ENCODE measurements around the gene MAIP1. TPM values are rescaled to one million over a fixed set of nuclear protein-coding genes. Genes with fewer than 3 reads are reported as not detected.
A peak's percentile ranks its signal among the peaks of the same experiment; 100 is the strongest.

Gene MAIP1
- polyA plus RNA-seq, 2 of the 4 experiments (the other 2 are of a cell fraction) = 36.9 to 50.9 TPM

DNA sequence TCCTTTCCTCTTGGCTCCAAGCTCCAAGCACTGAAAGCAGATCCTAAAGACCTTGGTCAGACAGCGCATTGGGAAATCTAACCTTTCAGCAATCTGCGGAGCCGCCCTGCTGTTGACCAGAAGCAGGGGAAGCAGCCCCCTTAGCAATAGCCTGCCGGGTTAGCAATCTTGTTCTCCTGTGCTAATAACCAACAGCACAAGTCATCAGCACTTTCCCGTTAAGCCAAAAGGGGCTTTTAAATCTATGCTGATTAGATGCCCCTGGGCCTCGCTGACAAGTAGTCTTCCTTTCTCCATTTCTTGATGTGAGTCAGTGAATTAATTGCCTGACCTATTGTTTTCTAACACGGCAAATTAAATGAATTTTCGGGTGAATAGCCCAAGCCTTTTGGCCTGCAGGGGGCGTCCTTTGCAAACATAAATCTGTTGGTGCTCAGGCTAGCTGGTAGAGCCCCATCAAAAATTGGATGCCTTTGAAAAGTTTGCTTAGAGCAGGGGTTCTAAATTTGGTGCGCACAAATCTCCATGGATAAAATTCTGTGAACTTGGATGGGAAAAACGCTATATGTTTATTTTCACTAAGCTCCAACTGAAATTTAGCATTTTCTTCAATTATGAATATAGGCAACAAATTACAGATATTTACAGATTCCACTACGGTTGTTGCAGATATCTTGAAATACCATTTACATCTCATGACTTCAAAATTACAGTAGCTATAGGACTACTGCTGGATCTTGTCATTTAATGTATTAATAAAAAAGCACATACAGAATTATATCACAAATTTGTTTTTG, 24.6 kb downstream of the MAIP1 start (continued):
- TF ChIP-seq RARB (CRISPR knock-in tag; IDR thresholded peaks at IDR 0.05) (no peak), POLR2AphosphoS2 (conservative IDR thresholded peaks at IDR 0.05; ENCODE audit: low read length) (no peak), FOSB (CRISPR knock-in tag; IDR thresholded peaks at IDR 0.05) (no peak), ZSCAN20 (CRISPR knock-in tag; IDR thresholded peaks at IDR 0.05) (no peak), PHF8 (IDR thresholded peaks at IDR 0.05; ENCODE audit: borderline replicate concordance, low read depth) (no peak), CTCF (IDR thresholded peaks at IDR 0.05) (peak; percentile 94), NFE2L2 (conservative IDR thresholded peaks at IDR 0.05; ENCODE audit: low read length) (no peak), MAZ (IDR thresholded peaks at IDR 0.05; ENCODE audit: borderline replicate concordance, low read depth, low read length) (no peak)
- TF ChIP-seq, protein P1, sequence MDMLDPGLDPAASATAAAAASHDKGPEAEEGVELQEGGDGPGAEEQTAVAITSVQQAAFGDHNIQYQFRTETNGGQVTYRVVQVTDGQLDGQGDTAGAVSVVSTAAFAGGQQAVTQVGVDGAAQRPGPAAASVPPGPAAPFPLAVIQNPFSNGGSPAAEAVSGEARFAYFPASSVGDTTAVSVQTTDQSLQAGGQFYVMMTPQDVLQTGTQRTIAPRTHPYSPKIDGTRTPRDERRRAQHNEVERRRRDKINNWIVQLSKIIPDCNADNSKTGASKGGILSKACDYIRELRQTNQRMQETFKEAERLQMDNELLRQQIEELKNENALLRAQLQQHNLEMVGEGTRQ (IDR thresholded peaks at IDR 0.05) = no peak
- TF ChIP-seq, protein P2, sequence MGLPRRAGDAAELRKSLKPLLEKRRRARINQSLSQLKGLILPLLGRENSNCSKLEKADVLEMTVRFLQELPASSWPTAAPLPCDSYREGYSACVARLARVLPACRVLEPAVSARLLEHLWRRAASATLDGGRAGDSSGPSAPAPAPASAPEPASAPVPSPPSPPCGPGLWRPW (IDR thresholded peaks at IDR 0.05) = no peak

DNA sequence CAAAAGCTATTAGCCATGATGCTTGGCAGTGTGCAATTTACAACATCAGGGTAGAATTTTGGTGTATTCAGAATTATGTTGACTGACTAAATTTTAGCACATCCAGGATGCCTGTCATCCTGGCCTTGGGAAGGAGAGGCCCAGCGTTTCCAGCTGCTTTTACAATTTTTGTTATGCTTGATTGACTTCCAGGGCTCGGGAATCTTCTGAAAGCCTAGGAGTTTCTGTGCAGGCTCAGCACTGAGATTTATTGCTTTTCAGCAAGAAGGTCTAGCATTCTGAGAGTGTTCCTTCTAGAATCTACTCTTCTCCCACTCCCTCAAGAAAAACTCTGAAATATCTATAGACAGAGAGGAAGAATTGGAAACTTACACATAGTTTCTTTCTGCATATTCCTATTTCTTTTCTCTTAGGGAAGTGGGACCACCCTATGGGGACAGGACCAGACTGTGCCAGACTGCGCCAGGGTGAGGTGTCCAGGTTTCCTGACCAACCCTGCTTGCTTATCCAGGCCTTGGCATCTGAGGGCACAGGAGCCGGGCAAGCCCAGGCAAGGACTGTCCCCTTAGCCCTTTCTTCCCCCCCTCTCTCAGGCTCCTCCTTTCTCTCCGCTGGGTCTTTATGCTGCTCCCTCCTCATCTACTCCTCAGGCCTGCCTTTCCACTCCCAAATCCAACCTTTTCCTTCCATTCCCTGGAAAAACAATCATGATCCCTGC, 26.9 kb downstream of the MAIP1 start:
- H3K9me3 ChIP-seq = no peaks in the 10 kb centered on the region
- FAIRE-seq (no peak), DNase-seq (ENCODE audit: low read depth in 1 of 2, low spot score in 1 of 2) (no peak), ATAC-seq (no peak)
- ChIA-PET CTCF (interaction anchor here (0.6 to 1.4 kb wide), 3 partner anchors 9 to 750 kb away, joined by 3 to 9 read pairs (median 3); no protein-coding TSS in a partner anchor), POLR2A (no interaction called here)
- 94% methylated on average over 5 of the region's 5 CpGs for WGBS (ENCODE audit: missing lambda C conversion rate)
- TF ChIP-seq HOXB13 (CRISPR knock-in tag; IDR thresholded peaks at IDR 0.05; ENCODE audit: low read depth) (no peak), CBX8 (IDR thresholded peaks at IDR 0.05) (no peak), CBX2 (IDR thresholded peaks at IDR 0.05; ENCODE audit: borderline replicate concordance, low read depth) (no peak), HDAC2 (IDR thresholded peaks at IDR 0.05) (no peak), MAZ (IDR thresholded peaks at IDR 0.05; ENCODE audit: borderline replicate concordance, low read depth, low read length) (no peak), TFCP2L1 (CRISPR knock-in tag; IDR thresholded peaks at IDR 0.05) (no peak), BHLHE40 (IDR thresholded peaks at IDR 0.05; ENCODE audit: low read depth, low read length) (no peak), FOSB (CRISPR knock-in tag; IDR thresholded peaks at IDR 0.05) (no peak), RNF2 (IDR thresholded peaks at IDR 0.05; ENCODE audit: borderline replicate concordance, low read depth) (no peak), KDM5A (IDR thresholded peaks at IDR 0.05) (no peak), HOXB5 (CRISPR knock-in tag; IDR thresholded peaks at IDR 0.05) (no peak), EHF (CRISPR knock-in tag; IDR thresholded peaks at IDR 0.05) (no peak), CEBPB (IDR thresholded peaks at IDR 0.05) (no peak), HOXA7 (CRISPR knock-in tag; IDR thresholded peaks at IDR 0.05) (no peak), MAFK (IDR thresholded peaks at IDR 0.05; ENCODE audit: partially characterized antibody) (no peak), PHF8 (IDR thresholded peaks at IDR 0.05; ENCODE audit: borderline replicate concordance, low read depth) (no peak)
- TF ChIP-seq, protein P3, sequence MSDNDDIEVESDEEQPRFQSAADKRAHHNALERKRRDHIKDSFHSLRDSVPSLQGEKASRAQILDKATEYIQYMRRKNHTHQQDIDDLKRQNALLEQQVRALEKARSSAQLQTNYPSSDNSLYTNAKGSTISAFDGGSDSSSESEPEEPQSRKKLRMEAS (IDR thresholded peaks at IDR 0.05) = no peak
- TF ChIP-seq, protein P4, sequence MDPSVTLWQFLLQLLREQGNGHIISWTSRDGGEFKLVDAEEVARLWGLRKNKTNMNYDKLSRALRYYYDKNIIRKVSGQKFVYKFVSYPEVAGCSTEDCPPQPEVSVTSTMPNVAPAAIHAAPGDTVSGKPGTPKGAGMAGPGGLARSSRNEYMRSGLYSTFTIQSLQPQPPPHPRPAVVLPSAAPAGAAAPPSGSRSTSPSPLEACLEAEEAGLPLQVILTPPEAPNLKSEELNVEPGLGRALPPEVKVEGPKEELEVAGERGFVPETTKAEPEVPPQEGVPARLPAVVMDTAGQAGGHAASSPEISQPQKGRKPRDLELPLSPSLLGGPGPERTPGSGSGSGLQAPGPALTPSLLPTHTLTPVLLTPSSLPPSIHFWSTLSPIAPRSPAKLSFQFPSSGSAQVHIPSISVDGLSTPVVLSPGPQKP (IDR thresholded peaks at IDR 0.05; ENCODE audit: low read depth, low read length) = no peak
- TF ChIP-seq, protein P5, sequence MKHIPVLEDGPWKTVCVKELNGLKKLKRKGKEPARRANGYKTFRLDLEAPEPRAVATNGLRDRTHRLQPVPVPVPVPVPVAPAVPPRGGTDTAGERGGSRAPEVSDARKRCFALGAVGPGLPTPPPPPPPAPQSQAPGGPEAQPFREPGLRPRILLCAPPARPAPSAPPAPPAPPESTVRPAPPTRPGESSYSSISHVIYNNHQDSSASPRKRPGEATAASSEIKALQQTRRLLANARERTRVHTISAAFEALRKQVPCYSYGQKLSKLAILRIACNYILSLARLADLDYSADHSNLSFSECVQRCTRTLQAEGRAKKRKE (CRISPR knock-in tag; IDR thresholded peaks at IDR 0.05; ENCODE audit: low read depth) = no peak
- H3K4me1 ChIP-seq = peaks cover 27% of the 10 kb centered on the region
- H3K4me3 ChIP-seq = no peak overlapping the region
- peak overlapping the region in 1 of 2 experiments; percentile 53; a peak in 2 of 6 replicates for H3K27ac ChIP-seq
- H3K4me2 ChIP-seq = no peak overlapping the region

Measured in A549 (cell line).